ENCODE data around the gene ITPK1.

Gene ITPK1

GRCh38 chr14:92906823-92907222, 208.9 kb downstream of the ITPK1 start:
- no peak for DNase-seq

GRCh38 chr14:92906420-92906819, 209.3 kb downstream of the ITPK1 start:
- no peak for DNase-seq

- DNase-seq: no peak
These were observed 210.1 kb downstream of the ITPK1 start for GRCh38 chr14:92905667-92906066.

- DNase-seq: peak; percentile 32
These were observed 212.4 kb downstream of the ITPK1 start for GRCh38 chr14:92903359-92903758.

- no peak for DNase-seq
These were observed 213.0 kb downstream of the ITPK1 start for GRCh38 chr14:92902726-92903125.

GRCh38 chr14:92902191-92902590, 213.5 kb downstream of the ITPK1 start:
- DNase-seq: no peak

GRCh38 chr14:92900660-92901059, 215.1 kb downstream of the ITPK1 start:
- no peak for DNase-seq

GRCh38 chr14:92898566-92899131, 217.1 kb downstream of the ITPK1 start:
- DNase-seq: no peak

- DNase-seq: peak; percentile 64
These were observed 217.7 kb downstream of the ITPK1 start for GRCh38 chr14:92897922-92898565.

GRCh38 chr14:92895352-92895878, 220.3 kb downstream of the ITPK1 start:
- no peak for DNase-seq

- no peak for DNase-seq
These were observed 223.1 kb downstream of the ITPK1 start for GRCh38 chr14:92892589-92892988.

GRCh38 chr14:92890830-92891588, 224.7 kb downstream of the ITPK1 start:
- DNase-seq: no peak

GRCh38 chr14:92888896-92889295, 226.8 kb downstream of the ITPK1 start:
- DNase-seq: no peak

GRCh38 chr14:92887157-92887556, 228.6 kb downstream of the ITPK1 start:
- DNase-seq: no peak

Measured in stimulated activated CD8-positive, alpha-beta memory T cell treated with anti-CD3 and anti-CD28 coated beads, Interleukin-4, amount 100 ng/mL, for 48 hours (primary cell).